ENCODE data around the gene SYT8.

SYT8 gene

GRCh38 chr11:1817511-1817910 is 17.3 kb upstream of the SYT8 start:
- DNase-seq (ENCODE audit: low read depth in 2 of 2): no peak

- no peak for DNase-seq (ENCODE audit: low read depth in 2 of 2)
Observed at GRCh38 chr11:1819074-1819473, 15.7 kb upstream of the SYT8 start.

- no peak for DNase-seq (ENCODE audit: low read depth in 2 of 2)
Observed at GRCh38 chr11:1820463-1821325, 14.1 kb upstream of the SYT8 start.

DNA sequence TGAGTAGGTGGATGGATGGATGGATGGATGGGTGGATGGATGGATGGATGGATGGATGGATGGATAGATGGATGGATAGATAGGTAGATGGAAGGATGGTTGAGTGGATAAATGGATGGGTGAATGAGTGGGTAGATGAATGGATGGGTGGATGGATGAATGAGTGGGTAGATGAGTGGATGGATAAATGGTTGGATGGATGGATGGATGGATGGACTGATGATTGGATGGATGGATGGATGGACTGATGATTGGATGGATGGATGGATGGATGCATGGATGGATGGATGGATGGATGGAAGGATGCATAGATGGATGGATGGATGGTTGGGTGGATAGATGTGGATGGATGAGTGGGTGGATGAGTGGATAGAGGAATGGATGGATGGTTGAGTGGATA is 13.2 kb upstream of the SYT8 start:
- DNase-seq (ENCODE audit: low read depth in 2 of 2): no peak

DNA sequence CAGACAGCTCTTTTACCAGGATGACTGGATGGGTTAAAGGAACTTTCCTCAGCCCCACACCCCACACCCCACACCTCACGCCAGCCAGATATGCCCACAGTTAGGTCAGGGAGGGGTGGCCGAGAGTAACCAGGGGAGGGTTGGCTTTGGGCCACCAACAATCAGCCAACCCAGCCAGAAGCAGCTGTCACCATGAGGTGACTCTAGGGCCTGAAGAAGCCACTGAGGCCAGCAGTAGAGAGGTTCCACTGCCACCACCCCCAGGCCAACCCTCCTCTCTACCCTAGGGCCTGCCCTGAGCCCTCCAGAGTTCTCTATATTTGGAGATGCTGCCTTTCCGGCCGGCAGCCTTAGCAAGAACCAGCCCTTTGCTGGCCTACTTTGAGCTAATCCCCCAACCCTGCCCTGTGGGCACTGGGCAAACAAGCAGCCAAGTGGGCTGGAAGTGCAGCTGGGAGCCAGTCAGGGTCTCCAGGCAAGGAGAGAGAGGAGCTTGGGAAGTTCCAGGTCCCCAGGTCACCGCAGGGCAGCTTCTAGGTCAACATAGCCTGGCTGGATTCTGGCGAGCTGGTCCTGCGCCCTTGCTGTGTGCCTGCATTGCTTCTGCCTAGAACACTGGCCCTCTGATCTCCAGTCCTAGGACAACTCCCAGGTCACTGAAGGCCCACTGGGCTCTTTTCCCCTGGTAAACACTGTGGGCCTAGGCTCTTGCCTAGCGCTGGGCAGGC is 12.0 kb upstream of the SYT8 start:
- no peak for DNase-seq (ENCODE audit: low read depth in 2 of 2)

GRCh38 chr11:1823376-1824220 is 11.2 kb upstream of the SYT8 start:
- no peak for DNase-seq (ENCODE audit: low read depth in 2 of 2)

- DNase-seq (ENCODE audit: low read depth in 2 of 2): no peak
Observed at GRCh38 chr11:1824221-1825038, 10.4 kb upstream of the SYT8 start.

- DNase-seq (ENCODE audit: low read depth in 2 of 2): no peak
Observed at GRCh38 chr11:1825039-1825740, 9.6 kb upstream of the SYT8 start.

GRCh38 chr11:1825785-1826451 is 8.9 kb upstream of the SYT8 start:
- DNase-seq (ENCODE audit: low read depth in 2 of 2): no peak

- no peak for DNase-seq (ENCODE audit: low read depth in 2 of 2)
Observed at GRCh38 chr11:1826552-1827094, 8.2 kb upstream of the SYT8 start.

- DNase-seq (ENCODE audit: low read depth in 2 of 2): no peak
Observed at GRCh38 chr11:1827095-1827813, 7.5 kb upstream of the SYT8 start.

- no peak for DNase-seq (ENCODE audit: low read depth in 2 of 2)
Observed at GRCh38 chr11:1827931-1828330, 6.9 kb upstream of the SYT8 start.

- no peak for DNase-seq (ENCODE audit: low read depth in 2 of 2)
Observed at GRCh38 chr11:1828542-1828941, 6.2 kb upstream of the SYT8 start.

DNA sequence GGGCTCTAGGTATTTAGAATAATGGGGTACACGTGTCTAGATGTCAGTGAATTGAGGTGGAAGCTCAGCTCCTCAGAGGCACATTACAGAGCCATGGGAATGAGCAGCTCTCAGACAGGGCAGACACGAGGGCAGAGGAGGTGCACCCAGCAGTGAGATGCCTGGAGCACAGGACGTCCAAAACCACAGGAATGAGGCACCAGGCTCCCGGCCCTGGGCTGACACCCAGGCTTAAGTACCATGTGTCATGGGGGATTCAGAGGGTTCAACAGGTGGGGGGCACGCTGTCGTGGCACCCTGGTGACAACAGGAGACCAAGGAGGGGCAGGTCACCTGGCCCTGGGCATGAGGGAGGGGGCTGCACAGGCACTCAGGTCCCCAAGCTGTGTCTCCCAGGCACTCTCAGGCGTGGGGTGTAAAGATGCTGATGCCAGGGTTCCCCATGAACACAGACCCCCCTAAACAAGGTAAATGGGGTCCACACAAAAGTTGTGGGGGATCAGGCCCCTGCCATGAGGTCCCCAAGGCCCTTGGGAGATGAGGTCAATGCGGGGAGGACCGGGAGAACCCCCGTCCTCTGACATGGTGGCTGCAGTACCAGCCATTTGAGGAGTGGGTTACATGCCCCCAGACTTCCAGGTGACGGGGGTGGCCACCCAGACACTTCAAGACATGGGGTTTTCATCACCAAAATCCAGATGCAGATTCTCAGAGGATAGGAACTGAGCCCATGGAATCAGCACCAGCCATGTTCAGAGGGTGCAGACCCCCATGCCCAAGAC is 5.6 kb upstream of the SYT8 start:
- DNase-seq (ENCODE audit: low read depth in 2 of 2): no peak

GRCh38 chr11:1830004-1830321 is 4.8 kb upstream of the SYT8 start:
- DNase-seq (ENCODE audit: low read depth in 2 of 2): no peak

GRCh38 chr11:1830322-1831223 is 4.2 kb upstream of the SYT8 start:
- DNase-seq (ENCODE audit: low read depth in 2 of 2): no peak

DNA sequence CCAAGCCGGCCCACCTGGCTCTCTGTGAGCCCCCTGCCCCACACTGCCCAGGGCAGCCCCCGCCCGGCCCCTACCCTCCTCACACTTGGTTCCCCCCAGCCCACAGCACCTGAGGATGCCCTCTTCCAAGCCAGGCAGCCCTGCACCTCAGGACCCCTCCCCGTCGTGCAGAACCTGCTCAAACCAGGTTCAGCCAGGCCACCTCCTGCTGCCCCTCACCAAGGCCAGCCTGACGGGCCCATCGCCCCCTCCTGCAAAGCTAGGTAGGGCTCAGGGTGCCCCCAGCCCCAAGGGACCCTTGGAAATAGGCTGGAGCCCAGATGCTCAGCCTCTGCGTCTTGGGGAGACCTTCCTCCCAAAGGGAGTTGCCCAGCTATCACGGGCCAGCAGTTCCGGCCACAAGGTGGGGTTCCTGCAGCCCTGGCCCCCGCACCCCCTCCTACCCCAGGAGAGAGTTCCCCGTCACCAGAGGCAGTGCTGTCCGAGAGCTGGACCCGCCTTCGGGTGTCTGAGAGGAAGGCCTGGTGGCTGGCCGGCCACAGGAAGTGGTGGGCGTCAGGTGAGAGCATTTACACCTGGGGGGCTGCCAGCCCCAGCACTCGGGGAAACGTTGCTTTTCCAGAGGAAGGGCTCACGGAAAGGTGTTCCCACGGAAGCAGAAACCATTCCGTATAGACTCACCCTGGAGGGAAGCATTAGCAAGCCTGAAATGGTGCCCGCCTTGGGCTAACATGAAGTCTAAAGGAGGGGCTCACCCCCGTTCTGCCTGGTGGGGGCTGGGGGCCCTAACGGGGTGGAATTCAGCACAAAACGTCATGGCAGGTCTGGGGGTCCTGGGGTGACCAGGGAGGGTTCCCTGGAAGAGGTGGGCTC is 3.2 kb upstream of the SYT8 start:
- DNase-seq (ENCODE audit: low read depth in 2 of 2): no peak
